Measurements from ENCODE around the gene KBTBD2.

DNA sequence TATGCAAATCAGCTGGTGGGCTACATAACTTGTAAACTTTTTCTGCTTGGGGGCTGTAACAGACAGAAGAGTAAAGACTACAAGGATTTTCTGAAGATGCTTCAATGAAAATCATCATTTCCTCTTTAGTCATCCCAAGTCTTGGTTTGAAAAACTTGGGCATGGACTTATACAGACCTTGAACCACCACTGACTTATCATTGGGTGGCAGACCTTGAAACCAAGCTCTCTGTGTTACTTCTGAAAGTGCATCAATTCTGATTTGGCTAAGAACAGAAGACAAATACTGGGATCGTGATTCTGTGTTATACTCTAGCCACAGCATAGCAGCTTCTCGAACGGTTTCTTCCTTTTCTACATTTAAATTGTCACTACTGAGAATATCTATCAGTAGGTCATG is 21.3 kb downstream of the KBTBD2 start:
- TF ChIP-seq POLR2A (IDR thresholded peaks at IDR 0.05): no peak
- TF ChIP-seq, protein P1, sequence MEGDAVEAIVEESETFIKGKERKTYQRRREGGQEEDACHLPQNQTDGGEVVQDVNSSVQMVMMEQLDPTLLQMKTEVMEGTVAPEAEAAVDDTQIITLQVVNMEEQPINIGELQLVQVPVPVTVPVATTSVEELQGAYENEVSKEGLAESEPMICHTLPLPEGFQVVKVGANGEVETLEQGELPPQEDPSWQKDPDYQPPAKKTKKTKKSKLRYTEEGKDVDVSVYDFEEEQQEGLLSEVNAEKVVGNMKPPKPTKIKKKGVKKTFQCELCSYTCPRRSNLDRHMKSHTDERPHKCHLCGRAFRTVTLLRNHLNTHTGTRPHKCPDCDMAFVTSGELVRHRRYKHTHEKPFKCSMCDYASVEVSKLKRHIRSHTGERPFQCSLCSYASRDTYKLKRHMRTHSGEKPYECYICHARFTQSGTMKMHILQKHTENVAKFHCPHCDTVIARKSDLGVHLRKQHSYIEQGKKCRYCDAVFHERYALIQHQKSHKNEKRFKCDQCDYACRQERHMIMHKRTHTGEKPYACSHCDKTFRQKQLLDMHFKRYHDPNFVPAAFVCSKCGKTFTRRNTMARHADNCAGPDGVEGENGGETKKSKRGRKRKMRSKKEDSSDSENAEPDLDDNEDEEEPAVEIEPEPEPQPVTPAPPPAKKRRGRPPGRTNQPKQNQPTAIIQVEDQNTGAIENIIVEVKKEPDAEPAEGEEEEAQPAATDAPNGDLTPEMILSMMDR (IDR thresholded peaks at IDR 0.05): no peak
